HepG2 (cell line): ENCODE measurements around the gene CRAT. TPM values are rescaled to one million over a fixed set of nuclear protein-coding genes. Genes with fewer than 3 reads are reported as not detected.

ENCODE experiments used
- ATAC-seq: fragments of 200-7000 bp; cut with Tn5 transposase; 3 replicates; pipeline ENCODE4 v1.9.1; 2020; ENCODE audit warnings: mild to moderate bottlenecking, moderate library complexity
- BruUV-seq: library from RNA; stranded (reverse); fragments of 400-500 nt; replicated peaks from 2 replicates; lab custom pipeline; 2021; lab: Mats Ljungman, UMichigan
- CTCF ChIA-PET: fragments of 300-600 bp; formaldehyde crosslinking; extraction: SDS; loops from one replicate; lab custom pipeline; 2021; ENCODE audit warnings: low total read pairs, inconsistent platforms, low intra/inter-chr PET ratio; lab: Yijun Ruan, JAX
- POLR2A ChIA-PET: fragments of 350-600 bp; sonication (Branson Sonifier 250); formaldehyde crosslinking; loops from one replicate; lab custom pipeline; 2020; ENCODE audit warnings: antibody characterized with exemption, inconsistent platforms; lab: Yijun Ruan, JAX
- DNase-seq: peaks from one replicate; pipeline ENCODE4 v3.0.0-alpha.2; 2015; ENCODE audit warnings: low spot score
- FAIRE-seq: peaks from 3 replicates; lab custom pipeline; 2011; peaks lifted over from hg19 to GRCh38; lab: Jason Lieb, UNC
- H2AFZ ChIP-seq: one replicate; pipeline ENCODE4 v1.6.1; 2011; ENCODE audit warnings: low read length, inconsistent platforms
- H3K27ac ChIP-seq: fragments of 300-600 bp; 3 replicates; pipeline ENCODE4 v1.8.0; 2011; ENCODE audit warnings: mixed run types, mild to moderate bottlenecking, mixed read lengths, low read length, inconsistent platforms; ENCODE audit not compliant: insufficient read depth; ENCODE audit errors: extremely low read length
- H3K27me3 ChIP-seq, 2 experiments: fragments of 200-600 bp in 1 of 2; 2 replicates in 1 of 2; 3 replicates in 1 of 2; pipeline versions ENCODE4 v1.6.0 to v1.8.0; 2011; ENCODE audit warnings: low read length in 2 of 2, mild to moderate bottlenecking in 2 of 2, moderate library complexity in 2 of 2, inconsistent platforms in 1 of 2; ENCODE audit not compliant: insufficient read depth in 2 of 2, control insufficient read depth in 1 of 2
- H3K36me3 ChIP-seq, 2 experiments: fragments of 200-600 bp in 1 of 2; replicated peaks in 1 of 2; 2 replicates in 1 of 2; 3 replicates in 1 of 2; pipeline versions ENCODE4 v1.5.1 to v1.8.0; 2011; ENCODE audit warnings: low read length in 2 of 2, inconsistent platforms in 1 of 2; ENCODE audit not compliant: insufficient read depth in 2 of 2, control insufficient read depth in 1 of 2
- H3K4me1 ChIP-seq: 2 replicates; pipeline ENCODE4 v1.5.1; 2012; ENCODE audit warnings: low read length, inconsistent platforms; ENCODE audit not compliant: insufficient read depth
- H3K4me2 ChIP-seq: 2 replicates; pipeline ENCODE4 v1.6.0; 2011; ENCODE audit warnings: low read depth, low read length, inconsistent platforms
- H3K4me3 ChIP-seq, 3 experiments: fragments of 200-600 bp in 1 of 3; sonication (generic), shearing (Covaris generic) in 1 of 3; replicated peaks in 1 of 3; 2 replicates each; pipeline ENCODE4 v1.5.1; 2011 to 2016; ENCODE audit warnings: low read length in 3 of 3, inconsistent platforms in 2 of 3, low read depth in 2 of 3, mild to moderate bottlenecking in 2 of 3, control low read depth in 1 of 3, mixed read lengths in 1 of 3; ENCODE audit not compliant: insufficient read depth in 1 of 3
- H3K79me2 ChIP-seq: one replicate; pipeline ENCODE4 v1.6.1; 2011; ENCODE audit warnings: low read length, inconsistent platforms; ENCODE audit not compliant: insufficient read depth
- H3K9ac ChIP-seq: 2 replicates; pipeline ENCODE4 v1.6.0; 2011; ENCODE audit warnings: mild to moderate bottlenecking, low read depth, low read length, inconsistent platforms; ENCODE audit not compliant: insufficient read depth
- H3K9me3 ChIP-seq: 2 replicates; pipeline ENCODE4 v1.5.1; 2012; ENCODE audit warnings: mild to moderate bottlenecking, low read length
- H4K20me1 ChIP-seq: 2 replicates; pipeline ENCODE4 v1.6.0; 2011; ENCODE audit warnings: inconsistent platforms, mild to moderate bottlenecking, low read length, moderate library complexity; ENCODE audit not compliant: insufficient read depth
- CREB1 ChIP-seq, 2 experiments: fragments of 450-650 bp in 1 of 2; IDR thresholded peaks; 2 replicates each; pipeline ENCODE4 v1.6.1; 2016 to 2017; ENCODE audit warnings: control low read depth in 1 of 2, mild to moderate bottlenecking in 1 of 2, missing compliant biosample characterization in 1 of 2, missing genetic modification characterization in 1 of 2
- DMAP1 ChIP-seq: IDR thresholded peaks from 2 replicates; pipeline ENCODE4 v1.6.1; 2016
- KDM1A ChIP-seq: IDR thresholded peaks from 2 replicates; pipeline ENCODE4 v1.6.1; 2016; ENCODE audit warnings: missing compliant biosample characterization
- NFE2 ChIP-seq: sonication (generic); formaldehyde crosslinking; IDR thresholded peaks from 2 replicates; pipeline ENCODE4 v1.4.0; 2020; ENCODE audit warnings: missing genetic modification reagents
- NKX3-1 ChIP-seq: sonication (generic); formaldehyde crosslinking; IDR thresholded peaks from 2 replicates; pipeline ENCODE4 v1.5.0; 2020; ENCODE audit warnings: missing genetic modification reagents
- PITX1 ChIP-seq: sonication (generic); formaldehyde crosslinking; IDR thresholded peaks from 2 replicates; pipeline ENCODE4 v1.5.1; 2020; ENCODE audit warnings: mild to moderate bottlenecking, missing genetic modification reagents
- RORA ChIP-seq: sonication (generic); formaldehyde crosslinking; IDR thresholded peaks from 2 replicates; pipeline ENCODE4 v1.5.0; 2020; ENCODE audit warnings: mild to moderate bottlenecking, missing genetic modification reagents, moderate library complexity
- SKI ChIP-seq: fragments of 450-650 bp; IDR thresholded peaks from one replicate; pipeline ENCODE4 v1.6.1; 2018; ENCODE audit warnings: mild to moderate bottlenecking; ENCODE audit not compliant: partially characterized antibody
- ZNF670 ChIP-seq: sonication (generic); formaldehyde crosslinking; IDR thresholded peaks from 2 replicates; pipeline ENCODE4 v1.8.0; 2022; ENCODE audit warnings: mild to moderate bottlenecking, missing genetic modification reagents, borderline replicate concordance
- ZSCAN29 ChIP-seq: sonication (generic); formaldehyde crosslinking; conservative IDR thresholded peaks from 2 replicates; pipeline ENCODE4 v1.4.0; 2020; ENCODE audit warnings: mild to moderate bottlenecking, missing genetic modification reagents
- WGBS: methylation state at CpG from one replicate; pipeline ENCODE4 v1.1.6; 2017; ENCODE audit warnings: low lambda C conversion rate; 5-methylcytosine and 5-hydroxymethylcytosine counted together
- in situ Hi-C: cut with HindIII; loops from 2 replicates; pipeline ENCODE4 v1.10.0; 2017; ENCODE audit warnings: low pct_unique_long_range_greater_than_20kb; ENCODE audit not compliant: extremely low pct_ligation_motif_present
- intact Hi-C: fragments of 100-400 bp; cut with micrococcal nuclease; formaldehyde crosslinking; loops from one replicate; pipeline ENCODE4 v1.10.0; 2022; ENCODE audit not compliant: unreplicated experiment
- polyA plus RNA-seq, 8 experiments: library from polyadenylated mRNA; depleted of rRNA in 3 of 8; stranded (reverse) in 7 of 8; unstranded in 1 of 8; fragments of >200 nt; fragmentation: Illumina TruSeq in 4 of 8; extraction: Trizol in 4 of 8; gene quantifications; 2 replicates each; pipeline versions ENCODE4 v1.2.1 to v1.2.3, GENCODE V29; 2011 to 2016; ENCODE audit warnings: low read depth in 4 of 8, missing spikeins in 1 of 8, mixed read lengths in 1 of 8; ENCODE audit not compliant: insufficient read depth in 1 of 8
- total RNA-seq, 5 experiments: library from RNA; depleted of rRNA; stranded (reverse); fragments of >200 nt; fragmentation: Illumina TruSeq; extraction: Trizol; gene quantifications; 2 replicates each; pipeline ENCODE4 v1.2.3, GENCODE V29; 2016; ENCODE audit warnings: low read depth in 1 of 5

CRAT gene
- total and polyA plus RNA-seq, 2 of the 13 experiments (the other 11 are each of a cell fraction or from before 2014, with no cell fraction given) = 26.1 to 26.6 TPM

DNA sequence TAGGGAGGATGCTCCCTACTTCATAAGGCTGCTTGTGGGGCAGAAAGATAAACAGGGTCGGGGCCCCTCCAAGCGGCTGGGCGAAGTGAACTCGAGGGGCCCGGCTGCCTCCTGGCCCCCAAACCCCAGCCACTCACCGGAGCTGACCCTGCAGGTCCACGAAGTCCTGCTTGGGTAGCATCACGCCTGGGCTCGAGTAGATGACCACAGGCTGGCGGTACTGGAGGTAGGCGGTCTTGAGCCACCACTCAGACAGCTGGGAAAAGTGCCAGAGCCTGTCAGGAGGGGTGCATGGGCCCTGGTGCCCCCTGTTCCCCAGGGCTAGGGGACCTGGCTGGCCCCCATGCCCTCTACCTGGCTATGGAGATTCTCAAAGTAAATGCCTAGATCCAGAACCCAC, 6.5 kb downstream of the CRAT start:
- ChIA-PET CTCF (no interaction called here), POLR2A (interaction anchor here (1.4 to 1.5 kb wide), 2 partner anchors 9 to 23 kb away, joined by 4 to 6 read pairs; partner anchors contain the start of gene DOLPP1)
- FAIRE-seq = no peak
- intact Hi-C loops = no loop called here
- Histone ChIP-seq H3K27ac (no peak overlapping the region), H3K4me2 (no peak overlapping the region), H3K9me3 (no peaks in the 10 kb centered on the region), H3K79me2 (peaks cover 1% of the 10 kb centered on the region), H3K27me3 (no peaks in the 10 kb centered on the region), H2AFZ (no peak overlapping the region), H3K4me3 (no peak overlapping the region), H4K20me1 (0 out of 2 replicates have a peak, but pooled peaks cover 3% of the 10 kb centered on the region), H3K4me1 (peaks cover 14% of the 10 kb centered on the region), H3K36me3 (peaks cover 0 to 4% of the 10 kb centered on the region in 2 experiments; a peak in 1 of 5 replicates), H3K9ac (no peak overlapping the region)
- DNase-seq = no peak
- TF ChIP-seq KDM1A (CRISPR knock-in tag) (no peak), NFE2 (CRISPR knock-in tag) (no peak), ZSCAN29 (CRISPR knock-in tag) (no peak), NKX3-1 (CRISPR knock-in tag) (no peak), CREB1 (IDR thresholded peaks at IDR 0.05) (no peak), CREB1 (CRISPR knock-in tag; IDR thresholded peaks at IDR 0.05) (no peak)
- 80% methylated on average over 9 of the region's 11 CpGs for WGBS
- ATAC-seq = no peak
- in situ Hi-C loops = no loop called here
- BruUV-seq = no TSS peak

DNA sequence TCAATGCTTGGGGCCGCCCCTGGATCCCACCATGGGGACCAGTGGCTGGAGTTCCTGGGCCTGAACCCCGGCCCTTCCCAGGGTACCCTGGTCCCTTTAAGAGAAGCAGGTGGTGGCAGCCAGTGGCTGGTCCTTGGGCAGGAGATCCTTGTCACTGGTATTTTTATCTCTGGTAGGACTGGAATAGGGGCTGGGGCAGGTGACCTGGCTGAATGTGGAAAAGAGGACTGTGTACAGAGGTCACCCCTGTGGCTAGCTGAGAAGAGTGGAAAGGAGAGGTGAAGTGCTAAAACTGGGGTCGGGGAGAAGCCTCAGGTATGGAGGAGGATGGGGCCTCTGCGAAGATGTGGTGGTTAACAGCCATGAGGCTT, 7.0 kb downstream of the CRAT start:
- Histone ChIP-seq H3K27me3 (no peaks in the 10 kb centered on the region), H4K20me1 (0 out of 2 replicates have a peak, but pooled peaks cover 3% of the 10 kb centered on the region), H2AFZ (no peak overlapping the region), H3K4me1 (peaks cover 10% of the 10 kb centered on the region), H3K36me3 (peaks cover 0 to 4% of the 10 kb centered on the region in 2 experiments; a peak in 1 of 5 replicates), H3K9ac (no peak overlapping the region), H3K9me3 (no peaks in the 10 kb centered on the region), H3K27ac (no peak overlapping the region), H3K4me3 (no peak overlapping the region), H3K79me2 (no peaks in the 10 kb centered on the region), H3K4me2 (no peak overlapping the region)
- no peak for FAIRE-seq
- DNase-seq = no peak
- no TSS peak for BruUV-seq
- ATAC-seq = peak; percentile 10
- 94% methylated on average over 3 of the region's 4 CpGs for WGBS
- POLR2A ChIA-PET = interaction anchor here (1.4 to 1.5 kb wide), 2 partner anchors 9 to 22 kb away, joined by 4 to 6 read pairs; partner anchors contain the start of gene DOLPP1
- CTCF ChIA-PET = no interaction called here
- intact Hi-C loops (loop anchor here (2.0 kb wide), 1 partner anchor 51 kb away; no protein-coding TSS in a partner anchor), in situ Hi-C loops (no loop called here)
- no peak for TF ChIP-seq PITX1 (CRISPR knock-in tag)
- no peak for TF ChIP-seq SKI
- TF ChIP-seq ZNF670 = no peak
- no peak for TF ChIP-seq RORA
- TF ChIP-seq DMAP1 (CRISPR knock-in tag) = no peak
